Nephron progenitor cell (in vitro differentiated cells): ENCODE data around the gene ERFL.

ENCODE experiments used
- DNase-seq: peaks from one replicate; pipeline ENCODE4 v3.0.0; 2021
- H3K27ac Mint-ChIP-seq: 2 replicates; pipeline ENCODE4 v1.8.0; 2021; ENCODE audit warnings: mild to moderate bottlenecking, moderate library complexity, mixed read lengths
- H3K27me3 Mint-ChIP-seq: 2 replicates; pipeline ENCODE4 v1.8.0; 2021; ENCODE audit warnings: mild to moderate bottlenecking, low read depth, mixed read lengths; ENCODE audit not compliant: poor library complexity
- H3K36me3 Mint-ChIP-seq: 2 replicates; pipeline ENCODE4 v1.8.0; 2021; ENCODE audit warnings: low read depth, mixed read lengths
- H3K4me1 Mint-ChIP-seq: 2 replicates; pipeline ENCODE4 v1.8.0; 2021; ENCODE audit warnings: mixed read lengths
- H3K4me3 Mint-ChIP-seq: 2 replicates; pipeline ENCODE4 v1.8.0; 2021; ENCODE audit warnings: mild to moderate bottlenecking, moderate library complexity, mixed read lengths
- H3K9me3 Mint-ChIP-seq: 2 replicates; pipeline ENCODE4 v1.8.0; 2021; ENCODE audit warnings: mild to moderate bottlenecking, moderate library complexity, mixed read lengths
- TF ChIP-seq, protein P1 (sequence below): fragments of 200-600 bp; sonication (generic); IDR thresholded peaks from 2 replicates; pipeline ENCODE4 v1.5.0; 2021; ENCODE audit warnings: antibody characterized with exemption

The ERFL gene

DNA sequence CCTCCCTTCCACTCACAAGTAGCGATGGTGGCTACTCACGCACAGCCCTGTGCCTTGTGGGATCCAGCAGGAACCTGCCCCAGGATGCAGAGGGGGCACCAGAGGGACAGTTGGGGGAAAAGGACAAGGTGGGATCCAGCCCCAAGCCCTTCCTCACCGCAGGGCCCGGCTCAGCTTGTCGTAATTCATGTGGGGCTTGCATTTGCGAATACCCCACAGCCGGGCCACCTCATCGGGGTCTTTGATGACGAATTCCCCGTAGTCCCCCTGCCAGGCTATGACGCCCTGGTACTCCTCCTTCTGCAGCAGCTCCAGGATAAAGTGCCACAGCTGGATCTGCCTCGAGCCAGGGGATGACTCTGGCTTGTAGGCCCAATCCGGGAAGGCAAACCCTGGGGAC lies 18.5 kb downstream of the ERFL start:
- no peak overlapping the region for H3K27ac Mint-ChIP-seq
- TF ChIP-seq, protein P1, sequence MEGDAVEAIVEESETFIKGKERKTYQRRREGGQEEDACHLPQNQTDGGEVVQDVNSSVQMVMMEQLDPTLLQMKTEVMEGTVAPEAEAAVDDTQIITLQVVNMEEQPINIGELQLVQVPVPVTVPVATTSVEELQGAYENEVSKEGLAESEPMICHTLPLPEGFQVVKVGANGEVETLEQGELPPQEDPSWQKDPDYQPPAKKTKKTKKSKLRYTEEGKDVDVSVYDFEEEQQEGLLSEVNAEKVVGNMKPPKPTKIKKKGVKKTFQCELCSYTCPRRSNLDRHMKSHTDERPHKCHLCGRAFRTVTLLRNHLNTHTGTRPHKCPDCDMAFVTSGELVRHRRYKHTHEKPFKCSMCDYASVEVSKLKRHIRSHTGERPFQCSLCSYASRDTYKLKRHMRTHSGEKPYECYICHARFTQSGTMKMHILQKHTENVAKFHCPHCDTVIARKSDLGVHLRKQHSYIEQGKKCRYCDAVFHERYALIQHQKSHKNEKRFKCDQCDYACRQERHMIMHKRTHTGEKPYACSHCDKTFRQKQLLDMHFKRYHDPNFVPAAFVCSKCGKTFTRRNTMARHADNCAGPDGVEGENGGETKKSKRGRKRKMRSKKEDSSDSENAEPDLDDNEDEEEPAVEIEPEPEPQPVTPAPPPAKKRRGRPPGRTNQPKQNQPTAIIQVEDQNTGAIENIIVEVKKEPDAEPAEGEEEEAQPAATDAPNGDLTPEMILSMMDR = no peak
- peaks cover 7% of the 10 kb centered on the region for H3K36me3 Mint-ChIP-seq
- no peak overlapping the region for H3K4me3 Mint-ChIP-seq
- no peaks in the 10 kb centered on the region for H3K27me3 Mint-ChIP-seq
- peaks cover 25% of the 10 kb centered on the region for H3K4me1 Mint-ChIP-seq
- DNase-seq = no peak
- no peaks in the 10 kb centered on the region for H3K9me3 Mint-ChIP-seq

DNA sequence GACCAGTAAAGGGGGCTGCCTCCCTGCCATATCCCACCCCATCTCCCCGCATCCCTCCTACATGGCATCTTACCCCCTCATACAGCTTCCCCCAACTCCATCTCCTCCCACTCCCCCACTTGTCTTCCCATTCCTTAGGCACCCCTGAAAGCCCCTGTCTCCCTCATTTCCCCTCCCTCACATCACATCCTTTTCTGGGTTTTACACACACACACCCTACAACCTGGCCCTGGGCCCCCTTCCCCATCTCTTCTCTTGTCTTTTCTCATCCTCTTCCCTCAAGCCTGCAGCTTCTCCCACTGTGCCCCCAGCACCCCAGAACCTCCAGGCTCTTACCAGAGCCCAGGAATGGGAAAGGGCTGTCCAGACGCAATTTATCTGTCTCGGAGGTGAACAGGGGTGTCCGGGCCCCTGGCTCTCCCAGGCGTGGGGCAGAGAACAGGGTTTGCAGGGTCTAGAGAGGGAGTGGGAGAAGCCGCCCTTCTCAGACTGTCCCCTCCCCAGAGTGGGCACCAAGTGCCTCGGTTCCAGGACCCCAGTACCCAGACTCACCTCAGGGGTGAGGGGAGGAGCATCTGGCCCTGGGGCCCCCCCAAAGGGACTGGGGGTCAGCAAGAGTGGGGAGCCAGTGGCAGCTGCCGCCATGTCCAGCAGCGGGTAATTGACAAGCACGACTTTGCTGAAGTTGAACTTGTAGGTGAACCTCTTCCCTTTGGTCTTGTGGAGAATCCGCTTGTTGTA lies 19.4 kb downstream of the ERFL start:
- no peaks in the 10 kb centered on the region for H3K27me3 Mint-ChIP-seq
- DNase-seq = no peak

DNA sequence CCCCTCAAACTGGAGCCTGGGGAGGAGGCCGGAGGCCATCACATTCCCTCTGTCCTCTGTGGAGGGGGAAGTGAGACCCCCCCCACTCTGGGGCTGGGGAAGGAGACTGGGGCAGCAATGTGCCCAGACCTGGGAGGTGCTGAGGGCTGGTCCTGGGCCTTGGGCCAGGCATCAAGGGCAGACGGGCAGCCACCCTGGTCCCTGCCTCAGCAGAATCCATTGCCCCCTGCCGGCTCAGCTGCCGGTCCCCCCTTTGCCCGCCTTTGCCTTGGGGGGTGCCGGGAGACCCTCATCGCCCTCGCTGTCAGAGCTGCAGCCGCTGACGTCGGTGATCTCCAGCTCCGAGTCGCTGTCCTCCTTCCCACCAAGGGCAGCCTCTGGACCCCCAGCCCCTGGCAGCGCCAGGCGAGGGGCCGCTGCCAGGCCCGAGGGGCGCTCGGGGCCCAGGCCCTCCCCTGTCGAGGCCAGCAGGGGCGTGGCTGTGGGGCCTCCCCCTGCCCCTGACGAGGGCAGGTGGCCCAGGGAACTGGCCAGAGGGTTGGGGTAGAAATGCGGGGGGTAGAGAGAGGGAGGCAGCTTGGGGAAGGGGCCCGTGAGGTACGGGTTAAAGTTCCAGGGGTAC lies 20.1 kb downstream of the ERFL start:
- DNase-seq = no peak
- TF ChIP-seq, protein P1 = no peak
- Mint-ChIP-seq H3K27me3 (no peaks in the 10 kb centered on the region), H3K9me3 (no peaks in the 10 kb centered on the region), H3K4me1 (peaks cover 39% of the 10 kb centered on the region), H3K36me3 (peaks cover 19% of the 10 kb centered on the region), H3K27ac (no peak overlapping the region), H3K4me3 (no peak overlapping the region)

More for the DNA sequence above, 19.4 kb downstream of the ERFL start:
- TF ChIP-seq, protein P1 = no peak
- Mint-ChIP-seq H3K4me3 (no peak overlapping the region), H3K9me3 (no peaks in the 10 kb centered on the region), H3K36me3 (peaks cover 13% of the 10 kb centered on the region), H3K4me1 (peaks cover 32% of the 10 kb centered on the region), H3K27ac (no peak overlapping the region)

DNA sequence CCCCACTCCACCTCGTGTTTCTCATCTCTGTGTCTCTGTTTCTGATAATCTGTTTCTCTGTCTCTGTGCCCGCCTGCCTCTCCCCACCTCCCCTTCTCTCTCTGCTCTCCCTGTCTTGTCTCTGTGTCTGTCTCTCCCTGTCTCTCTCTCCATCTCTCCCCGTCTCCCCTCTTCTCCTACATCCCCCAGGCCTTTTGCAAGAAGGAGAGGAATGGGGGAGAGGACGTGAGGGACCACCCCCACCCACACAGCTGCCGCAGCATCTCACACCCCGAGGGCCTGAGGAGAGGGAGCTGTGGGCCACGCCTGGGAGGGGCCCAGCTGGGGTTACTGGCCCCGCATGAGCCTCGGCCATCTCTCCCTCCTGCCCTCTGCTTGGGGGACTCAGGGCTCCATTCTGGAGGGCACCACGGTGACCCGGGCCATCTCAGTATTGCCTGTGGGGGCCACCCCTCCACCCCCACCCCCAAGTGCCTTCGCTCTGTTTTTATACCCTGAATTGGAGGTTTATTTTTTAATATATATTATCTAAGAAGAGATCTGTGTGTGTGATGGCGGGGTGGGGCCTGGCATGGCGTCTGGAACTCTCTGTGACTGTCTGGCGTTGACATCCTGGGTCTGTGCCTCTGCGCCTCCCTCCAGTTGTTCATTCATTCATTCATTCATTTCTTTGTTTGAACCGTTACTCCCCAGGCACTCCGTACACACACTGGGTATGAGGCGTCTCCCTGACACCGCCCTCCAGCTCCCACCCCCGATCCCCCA lies 21.2 kb downstream of the ERFL start:
- H3K27ac Mint-ChIP-seq = peak overlapping the region; percentile 13
- H3K4me1 Mint-ChIP-seq = peaks cover 40% of the 10 kb centered on the region
- TF ChIP-seq, protein P1 = no peak
- H3K4me3 Mint-ChIP-seq = no peak overlapping the region
- no peak for DNase-seq
- H3K9me3 Mint-ChIP-seq = no peaks in the 10 kb centered on the region
- peaks cover 29% of the 10 kb centered on the region for H3K36me3 Mint-ChIP-seq
- H3K27me3 Mint-ChIP-seq = no peaks in the 10 kb centered on the region

DNA sequence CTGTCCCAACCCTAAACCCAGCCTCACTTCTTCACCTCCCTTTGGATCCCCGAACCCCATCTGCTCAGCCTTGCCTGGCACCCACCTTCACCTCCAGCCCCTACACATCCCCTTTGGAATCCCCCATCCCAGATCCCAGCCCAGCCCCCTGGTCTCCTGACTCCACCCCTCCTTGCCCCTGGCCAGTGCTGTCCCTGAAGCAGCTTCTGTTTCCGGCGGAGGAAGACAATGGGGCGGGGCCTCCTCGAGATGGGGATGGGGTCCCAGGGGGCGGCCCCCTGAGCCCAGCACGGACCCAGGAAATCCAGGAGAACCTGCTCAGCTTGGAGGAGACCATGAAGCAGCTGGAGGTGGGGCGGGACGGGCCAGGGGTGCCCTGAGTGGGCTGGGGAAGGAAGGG lies 22.0 kb downstream of the ERFL start:
- no peak overlapping the region for H3K4me3 Mint-ChIP-seq

More for the DNA sequence above, 22.0 kb downstream of the ERFL start:
- peaks cover 33% of the 10 kb centered on the region for H3K4me1 Mint-ChIP-seq
- peaks cover 34% of the 10 kb centered on the region for H3K36me3 Mint-ChIP-seq
- no peaks in the 10 kb centered on the region for H3K27me3 Mint-ChIP-seq
- H3K9me3 Mint-ChIP-seq = no peaks in the 10 kb centered on the region
- TF ChIP-seq, protein P1 = no peak
- DNase-seq = no peak
- H3K27ac Mint-ChIP-seq = peak overlapping the region; percentile 82
